Neutrophil (primary cell): ENCODE results near the gene RNF166.
A peak's percentile ranks its signal among the peaks of the same experiment; 100 is the strongest.

Source experiments
- H3K27ac ChIP-seq: fragments of 200-600 bp; sonication (generic); 2 replicates; pipeline ENCODE4 v1.5.1; 2016; ENCODE audit warnings: mild to moderate bottlenecking, moderate library complexity
- H3K27me3 ChIP-seq: fragments of 200-600 bp; sonication (generic); 2 replicates; pipeline ENCODE4 v1.6.0; 2016; ENCODE audit warnings: mild to moderate bottlenecking
- H3K36me3 ChIP-seq: fragments of 200-600 bp; sonication (generic); 2 replicates; pipeline ENCODE4 v1.5.1; 2017
- H3K4me1 ChIP-seq, 2 experiments: fragments of 200-600 bp in 1 of 2; sonication (generic) in 1 of 2; 1 replicate in 1 of 2; 2 replicates in 1 of 2; pipeline versions ENCODE4 v1.5.1 to v1.6.1; 2013 to 2016; ENCODE audit warnings: low read depth in 1 of 2, low read length in 1 of 2, mild to moderate bottlenecking in 1 of 2, moderate library complexity in 1 of 2; ENCODE audit not compliant: control insufficient read depth in 1 of 2, insufficient read depth in 1 of 2
- H3K4me3 ChIP-seq, 2 experiments: fragments of 200-600 bp in 1 of 2; sonication (generic) in 1 of 2; 1 replicate in 1 of 2; 2 replicates in 1 of 2; pipeline ENCODE4 v1.5.1; 2013 to 2016; ENCODE audit warnings: low read depth in 1 of 2, low read length in 1 of 2, mild to moderate bottlenecking in 1 of 2, moderate library complexity in 1 of 2
- H3K9me3 ChIP-seq: fragments of 200-600 bp; sonication (generic); 2 replicates; pipeline ENCODE4 v1.5.1; 2016
- CTCF ChIP-seq: fragments of 200-600 bp; sonication (generic); IDR thresholded peaks from 2 replicates; pipeline ENCODE4 v1.5.1; 2016; ENCODE audit warnings: antibody characterized with exemption

RNF166 gene

GRCh38 chr16:88746506-88746905 lies 40.3 kb upstream of the RNF166 start:
- H3K27ac ChIP-seq, result peak overlapping the region; percentile 41
- peaks cover 5 to 40% of the 10 kb centered on the region in 2 experiments for H3K4me1 ChIP-seq
- H3K4me3 ChIP-seq, result no peak overlapping the region
- TF ChIP-seq CTCF, result no peak
- no peaks in the 10 kb centered on the region for H3K27me3 ChIP-seq
- H3K9me3 ChIP-seq, result no peaks in the 10 kb centered on the region
- H3K36me3 ChIP-seq, result no peaks in the 10 kb centered on the region

- peak overlapping the region in 1 of 2 experiments; percentile 37 for H3K4me3 ChIP-seq
- no peak for TF ChIP-seq CTCF
- peaks cover 10% of the 10 kb centered on the region for H3K36me3 ChIP-seq
- H3K9me3 ChIP-seq, result no peaks in the 10 kb centered on the region
- no peaks in the 10 kb centered on the region for H3K27me3 ChIP-seq
- H3K4me1 ChIP-seq, result peaks cover 5 to 40% of the 10 kb centered on the region in 2 experiments
- H3K27ac ChIP-seq, result peak overlapping the region; percentile 23
Measured at GRCh38 chr16:88744577-88745521, 38.6 kb upstream of the RNF166 start.

GRCh38 chr16:88743693-88744576 lies 37.7 kb upstream of the RNF166 start:
- Histone ChIP-seq H3K27ac (no peak overlapping the region), H3K9me3 (no peaks in the 10 kb centered on the region), H3K4me3 (no peak overlapping the region), H3K27me3 (no peaks in the 10 kb centered on the region), H3K4me1 (peaks cover 5 to 40% of the 10 kb centered on the region in 2 experiments), H3K36me3 (peaks cover 12% of the 10 kb centered on the region)
- peak; percentile 83 for TF ChIP-seq CTCF

GRCh38 chr16:88742896-88743605 lies 36.8 kb upstream of the RNF166 start:
- Histone ChIP-seq H3K27ac (no peak overlapping the region), H3K9me3 (no peaks in the 10 kb centered on the region), H3K27me3 (no peaks in the 10 kb centered on the region), H3K36me3 (peaks cover 12% of the 10 kb centered on the region), H3K4me1 (peaks cover 5 to 40% of the 10 kb centered on the region in 2 experiments), H3K4me3 (no peak overlapping the region)
- no peak for TF ChIP-seq CTCF

- peaks cover 12% of the 10 kb centered on the region for H3K36me3 ChIP-seq
Measured at GRCh38 chr16:88741368-88741767, 35.2 kb upstream of the RNF166 start.

More at GRCh38 chr16:88741368-88741767, 35.2 kb upstream of the RNF166 start:
- Histone ChIP-seq H3K9me3 (no peaks in the 10 kb centered on the region), H3K27me3 (no peaks in the 10 kb centered on the region), H3K4me3 (no peak overlapping the region), H3K4me1 (peaks cover 7 to 39% of the 10 kb centered on the region in 2 experiments), H3K27ac (no peak overlapping the region)
- TF ChIP-seq CTCF, result no peak
